Lower leg skin (tissue), 3 donors: Measurements from ENCODE around the gene ST6GALNAC2.

Experiments used
- POLR2A ChIP-seq, 2 donors: fragments of 450-650 bp; IDR thresholded peaks; one replicate each; pipeline ENCODE4 v1.6.1; 2016 to 2017; ENCODE audit warnings: antibody characterized with exemption in 2 of 2, mild to moderate bottlenecking in 1 of 2, moderate library complexity in 1 of 2
- TF ChIP-seq, protein P1 (sequence below), 3 donors: fragments of 450-650 bp; IDR thresholded peaks; one replicate each; pipeline ENCODE4 v1.5.1; 2016; ENCODE audit warnings: antibody characterized with exemption in 3 of 3, mild to moderate bottlenecking in 3 of 3, moderate library complexity in 2 of 3

DNA sequence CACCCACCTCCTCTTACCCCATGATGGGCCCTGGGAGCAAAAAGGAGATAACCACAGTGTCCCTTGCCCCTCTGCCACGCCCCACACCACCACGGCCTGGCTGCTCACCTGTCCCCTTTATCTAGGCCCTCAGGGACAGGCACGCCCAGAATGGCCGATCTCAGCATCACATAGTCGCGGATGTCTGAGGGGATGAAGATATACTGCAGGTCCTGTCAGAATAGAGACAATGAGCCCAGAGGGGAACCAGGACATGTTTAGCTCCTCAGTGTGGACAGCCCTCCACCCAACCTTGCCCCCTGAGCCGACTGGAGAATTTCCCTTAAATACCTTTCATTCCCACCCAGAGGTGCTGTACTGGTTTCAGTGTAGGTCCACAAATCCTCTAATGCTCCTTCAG is 15.2 kb downstream of the ST6GALNAC2 start:
- TF ChIP-seq, protein P1, sequence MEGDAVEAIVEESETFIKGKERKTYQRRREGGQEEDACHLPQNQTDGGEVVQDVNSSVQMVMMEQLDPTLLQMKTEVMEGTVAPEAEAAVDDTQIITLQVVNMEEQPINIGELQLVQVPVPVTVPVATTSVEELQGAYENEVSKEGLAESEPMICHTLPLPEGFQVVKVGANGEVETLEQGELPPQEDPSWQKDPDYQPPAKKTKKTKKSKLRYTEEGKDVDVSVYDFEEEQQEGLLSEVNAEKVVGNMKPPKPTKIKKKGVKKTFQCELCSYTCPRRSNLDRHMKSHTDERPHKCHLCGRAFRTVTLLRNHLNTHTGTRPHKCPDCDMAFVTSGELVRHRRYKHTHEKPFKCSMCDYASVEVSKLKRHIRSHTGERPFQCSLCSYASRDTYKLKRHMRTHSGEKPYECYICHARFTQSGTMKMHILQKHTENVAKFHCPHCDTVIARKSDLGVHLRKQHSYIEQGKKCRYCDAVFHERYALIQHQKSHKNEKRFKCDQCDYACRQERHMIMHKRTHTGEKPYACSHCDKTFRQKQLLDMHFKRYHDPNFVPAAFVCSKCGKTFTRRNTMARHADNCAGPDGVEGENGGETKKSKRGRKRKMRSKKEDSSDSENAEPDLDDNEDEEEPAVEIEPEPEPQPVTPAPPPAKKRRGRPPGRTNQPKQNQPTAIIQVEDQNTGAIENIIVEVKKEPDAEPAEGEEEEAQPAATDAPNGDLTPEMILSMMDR (IDR thresholded peaks at IDR 0.05), result no peak
- TF ChIP-seq POLR2A (IDR thresholded peaks at IDR 0.05), result no peak
